Sigmoid colon (tissue), 4 donors: ENCODE measurements around the gene GRIK3.

ENCODE experiments used
- CTCF ChIP-seq, 4 experiments: fragments of 450-650 bp in 3 of 4; fragments of 200-600 bp in 1 of 4; IDR thresholded peaks; one replicate each; pipeline ENCODE4 v1.5.1; 2016 to 2019; ENCODE audit warnings: antibody characterized with exemption in 4 of 4, mild to moderate bottlenecking in 3 of 4, moderate library complexity in 2 of 4
- EP300 ChIP-seq, 4 donors: sonication (generic); formaldehyde crosslinking; IDR thresholded peaks; one replicate each; pipeline ENCODE4 v1.6.1; 2017; ENCODE audit warnings: antibody characterized with exemption in 4 of 4
- POLR2A ChIP-seq, 2 donors: fragments of 450-650 bp; IDR thresholded peaks; one replicate each; pipeline ENCODE4 v1.6.1; 2016; ENCODE audit warnings: antibody characterized with exemption in 2 of 2, mild to moderate bottlenecking in 2 of 2, moderate library complexity in 2 of 2
- POLR2AphosphoS5 ChIP-seq, 4 donors: sonication (generic); formaldehyde crosslinking; IDR thresholded peaks; one replicate each; pipeline ENCODE4 v1.6.1; 2017; ENCODE audit warnings: antibody characterized with exemption in 4 of 4

- no peak for TF ChIP-seq CTCF (IDR thresholded peaks at IDR 0.05)
- no peak for TF ChIP-seq EP300 (IDR thresholded peaks at IDR 0.05)
- TF ChIP-seq POLR2A (IDR thresholded peaks at IDR 0.05) = no peak
- no peak for TF ChIP-seq POLR2AphosphoS5 (IDR thresholded peaks at IDR 0.05)
Observed at GRCh38 chr1:36942148-36942547, 92.2 kb downstream of the GRIK3 start.
